ENCODE data around the gene C1QTNF12. TPM values are rescaled to one million over a fixed set of nuclear protein-coding genes. Genes with fewer than 3 reads are reported as not detected.

C1QTNF12 gene
- total and polyA plus RNA-seq, 2 of the 8 experiments (the other 6 are each of a cell fraction or from before 2014, with no cell fraction given): 2.1 to 3.7 TPM

GRCh38 chr1:1291548-1292441, 45.3 kb upstream of the C1QTNF12 start (continued):
- TF ChIP-seq ZNF274 (IDR thresholded peaks at IDR 0.05; ENCODE audit: borderline replicate concordance, extremely low read depth, low read length) (no peak), BACH1 (IDR thresholded peaks at IDR 0.05; ENCODE audit: low read length) (0 out of 2 replicates have a peak, but pooled peaks have one; percentile 10), BRCA1 (IDR thresholded peaks at IDR 0.05; ENCODE audit: low read depth, low read length) (no peak)
